Measurements from ENCODE around the gene LLCFC1. TPM values are rescaled to one million over a fixed set of nuclear protein-coding genes. Genes with fewer than 3 reads are reported as not detected.

The LLCFC1 gene
- total RNA-seq, 1 experiment from 2014 or later = not detected

DNA sequence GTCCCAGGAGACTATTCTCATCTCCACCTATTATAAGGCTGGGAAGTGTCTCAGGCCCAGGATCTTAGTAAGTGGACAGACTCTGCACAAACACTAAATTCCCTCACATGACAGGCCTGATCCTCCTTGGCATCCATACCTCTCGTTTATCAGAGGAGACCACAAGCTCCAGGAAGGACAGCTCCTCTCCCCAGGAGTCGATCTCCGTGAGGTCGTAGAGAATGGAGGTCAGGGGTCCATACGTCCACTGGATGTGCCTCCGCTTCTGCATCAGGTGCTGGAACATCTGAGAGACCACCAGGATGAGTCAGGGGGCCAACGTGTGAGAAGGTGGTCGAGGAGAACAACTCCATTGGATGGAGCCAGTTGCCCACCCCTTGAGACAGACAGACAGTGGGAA lies 11.3 kb upstream of the LLCFC1 start:
- Histone ChIP-seq H3K36me3 (ENCODE audit: control insufficient read depth, insufficient read depth, low read length) (no peaks in the 10 kb centered on the region), H3K4me3 (ENCODE audit: low read depth in 2 of 2, low read length in 2 of 2) (no peak overlapping the region), H3K27ac (ENCODE audit: low read length) (no peak overlapping the region), H3K9me3 (ENCODE audit: control insufficient read depth, insufficient read depth, low read depth, low read length) (no peaks in the 10 kb centered on the region), H3K27me3 (ENCODE audit: control insufficient read depth, insufficient read depth, low read length) (no peaks in the 10 kb centered on the region; the same call in 1 of the 2 replicates), H3K4me1 (ENCODE audit: control insufficient read depth, insufficient read depth, low read length) (no peaks in the 10 kb centered on the region)
- POLR2A ChIA-PET = no interaction called here
- BruUV-seq (replicated peaks) = no TSS peak
- DNase-seq (ENCODE audit: low read depth, low spot score) (no peak), ATAC-seq (no peak)
- CTCF ChIA-PET = no interaction called here
- intact Hi-C loops (cut with micrococcal nuclease; ENCODE audit: unreplicated experiment) = no loop called here
- in situ Hi-C loops (cut with HindIII; ENCODE audit: low pct_unique_long_range_greater_than_20kb, low sequenced_read_pairs) = no loop called here
- TF ChIP-seq, protein P1, sequence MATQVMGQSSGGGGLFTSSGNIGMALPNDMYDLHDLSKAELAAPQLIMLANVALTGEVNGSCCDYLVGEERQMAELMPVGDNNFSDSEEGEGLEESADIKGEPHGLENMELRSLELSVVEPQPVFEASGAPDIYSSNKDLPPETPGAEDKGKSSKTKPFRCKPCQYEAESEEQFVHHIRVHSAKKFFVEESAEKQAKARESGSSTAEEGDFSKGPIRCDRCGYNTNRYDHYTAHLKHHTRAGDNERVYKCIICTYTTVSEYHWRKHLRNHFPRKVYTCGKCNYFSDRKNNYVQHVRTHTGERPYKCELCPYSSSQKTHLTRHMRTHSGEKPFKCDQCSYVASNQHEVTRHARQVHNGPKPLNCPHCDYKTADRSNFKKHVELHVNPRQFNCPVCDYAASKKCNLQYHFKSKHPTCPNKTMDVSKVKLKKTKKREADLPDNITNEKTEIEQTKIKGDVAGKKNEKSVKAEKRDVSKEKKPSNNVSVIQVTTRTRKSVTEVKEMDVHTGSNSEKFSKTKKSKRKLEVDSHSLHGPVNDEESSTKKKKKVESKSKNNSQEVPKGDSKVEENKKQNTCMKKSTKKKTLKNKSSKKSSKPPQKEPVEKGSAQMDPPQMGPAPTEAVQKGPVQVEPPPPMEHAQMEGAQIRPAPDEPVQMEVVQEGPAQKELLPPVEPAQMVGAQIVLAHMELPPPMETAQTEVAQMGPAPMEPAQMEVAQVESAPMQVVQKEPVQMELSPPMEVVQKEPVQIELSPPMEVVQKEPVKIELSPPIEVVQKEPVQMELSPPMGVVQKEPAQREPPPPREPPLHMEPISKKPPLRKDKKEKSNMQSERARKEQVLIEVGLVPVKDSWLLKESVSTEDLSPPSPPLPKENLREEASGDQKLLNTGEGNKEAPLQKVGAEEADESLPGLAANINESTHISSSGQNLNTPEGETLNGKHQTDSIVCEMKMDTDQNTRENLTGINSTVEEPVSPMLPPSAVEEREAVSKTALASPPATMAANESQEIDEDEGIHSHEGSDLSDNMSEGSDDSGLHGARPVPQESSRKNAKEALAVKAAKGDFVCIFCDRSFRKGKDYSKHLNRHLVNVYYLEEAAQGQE (IDR thresholded peaks at IDR 0.05; ENCODE audit: insufficient read depth in 1 of 2, low read depth in 2 of 2, low read length in 1 of 2) = no peak
- TF ChIP-seq POLR2AphosphoS5 (IDR thresholded peaks at IDR 0.05; ENCODE audit: low read depth, low read length) (no peak), SIN3A (IDR thresholded peaks at IDR 0.05; ENCODE audit: borderline replicate concordance, insufficient read depth, low read depth, low read length) (no peak), TCF7L2 (IDR thresholded peaks at IDR 0.05; ENCODE audit: low read depth, low read length) (no peak)
- TF ChIP-seq, protein P2, sequence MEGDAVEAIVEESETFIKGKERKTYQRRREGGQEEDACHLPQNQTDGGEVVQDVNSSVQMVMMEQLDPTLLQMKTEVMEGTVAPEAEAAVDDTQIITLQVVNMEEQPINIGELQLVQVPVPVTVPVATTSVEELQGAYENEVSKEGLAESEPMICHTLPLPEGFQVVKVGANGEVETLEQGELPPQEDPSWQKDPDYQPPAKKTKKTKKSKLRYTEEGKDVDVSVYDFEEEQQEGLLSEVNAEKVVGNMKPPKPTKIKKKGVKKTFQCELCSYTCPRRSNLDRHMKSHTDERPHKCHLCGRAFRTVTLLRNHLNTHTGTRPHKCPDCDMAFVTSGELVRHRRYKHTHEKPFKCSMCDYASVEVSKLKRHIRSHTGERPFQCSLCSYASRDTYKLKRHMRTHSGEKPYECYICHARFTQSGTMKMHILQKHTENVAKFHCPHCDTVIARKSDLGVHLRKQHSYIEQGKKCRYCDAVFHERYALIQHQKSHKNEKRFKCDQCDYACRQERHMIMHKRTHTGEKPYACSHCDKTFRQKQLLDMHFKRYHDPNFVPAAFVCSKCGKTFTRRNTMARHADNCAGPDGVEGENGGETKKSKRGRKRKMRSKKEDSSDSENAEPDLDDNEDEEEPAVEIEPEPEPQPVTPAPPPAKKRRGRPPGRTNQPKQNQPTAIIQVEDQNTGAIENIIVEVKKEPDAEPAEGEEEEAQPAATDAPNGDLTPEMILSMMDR (IDR thresholded peaks at IDR 0.05) = no peak

DNA sequence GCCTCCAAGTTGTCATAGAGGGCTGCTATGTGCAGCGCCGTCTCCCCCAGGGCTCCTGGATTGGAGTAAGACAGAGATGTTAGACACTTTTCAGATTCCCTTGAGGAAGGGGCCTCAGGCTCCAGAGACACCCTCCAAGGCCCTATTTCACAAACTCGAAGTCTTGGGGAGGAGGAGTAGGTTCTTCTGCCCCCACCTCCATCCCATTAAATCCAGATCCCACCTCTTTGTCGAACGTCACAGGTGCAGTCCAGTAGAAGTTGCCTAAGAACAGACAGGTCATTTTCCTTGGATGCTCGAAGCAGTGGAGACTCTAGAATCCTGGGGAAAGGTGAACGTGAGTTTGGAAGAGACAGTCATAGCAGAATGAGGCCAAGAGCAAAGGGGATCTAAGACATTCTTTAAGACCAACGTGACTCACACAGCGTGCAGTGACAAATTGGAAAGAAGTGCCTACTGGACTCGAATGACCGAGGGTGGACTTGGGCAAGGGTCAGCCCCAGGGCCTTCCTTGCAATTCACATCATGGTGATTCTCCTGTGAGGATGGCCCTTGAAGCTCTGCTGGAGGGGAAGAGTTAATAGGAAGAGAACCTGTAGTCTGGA lies 9.1 kb upstream of the LLCFC1 start:
- in situ Hi-C loops (cut with HindIII; ENCODE audit: low pct_unique_long_range_greater_than_20kb, low sequenced_read_pairs) = no loop called here
- ATAC-seq = no peak
- TF ChIP-seq, protein P2 (IDR thresholded peaks at IDR 0.05) = no peak

More for the DNA sequence above, 9.1 kb upstream of the LLCFC1 start:
- H3K4me1 ChIP-seq (ENCODE audit: control insufficient read depth, insufficient read depth, low read length) = no peaks in the 10 kb centered on the region
- no peaks in the 10 kb centered on the region for H3K36me3 ChIP-seq (ENCODE audit: control insufficient read depth, insufficient read depth, low read length)
- no TSS peak for BruUV-seq (replicated peaks)
- ChIA-PET POLR2A (no interaction called here), CTCF (no interaction called here)
- intact Hi-C loops (cut with micrococcal nuclease; ENCODE audit: unreplicated experiment) = no loop called here
- no peaks in the 10 kb centered on the region; the same call in 1 of the 2 replicates for H3K27me3 ChIP-seq (ENCODE audit: control insufficient read depth, insufficient read depth, low read length)
- no peak overlapping the region for H3K27ac ChIP-seq (ENCODE audit: low read length)
- no peaks in the 10 kb centered on the region for H3K9me3 ChIP-seq (ENCODE audit: control insufficient read depth, insufficient read depth, low read depth, low read length)
- H3K4me3 ChIP-seq (ENCODE audit: low read depth in 2 of 2, low read length in 2 of 2) = no peak overlapping the region
- DNase-seq (ENCODE audit: low read depth, low spot score) = no peak

Measured in Panc1 (cell line).